Measurements from ENCODE around the gene RHAG.
A peak's percentile ranks its signal among the peaks of the same experiment; 100 is the strongest.

The RHAG gene

DNA sequence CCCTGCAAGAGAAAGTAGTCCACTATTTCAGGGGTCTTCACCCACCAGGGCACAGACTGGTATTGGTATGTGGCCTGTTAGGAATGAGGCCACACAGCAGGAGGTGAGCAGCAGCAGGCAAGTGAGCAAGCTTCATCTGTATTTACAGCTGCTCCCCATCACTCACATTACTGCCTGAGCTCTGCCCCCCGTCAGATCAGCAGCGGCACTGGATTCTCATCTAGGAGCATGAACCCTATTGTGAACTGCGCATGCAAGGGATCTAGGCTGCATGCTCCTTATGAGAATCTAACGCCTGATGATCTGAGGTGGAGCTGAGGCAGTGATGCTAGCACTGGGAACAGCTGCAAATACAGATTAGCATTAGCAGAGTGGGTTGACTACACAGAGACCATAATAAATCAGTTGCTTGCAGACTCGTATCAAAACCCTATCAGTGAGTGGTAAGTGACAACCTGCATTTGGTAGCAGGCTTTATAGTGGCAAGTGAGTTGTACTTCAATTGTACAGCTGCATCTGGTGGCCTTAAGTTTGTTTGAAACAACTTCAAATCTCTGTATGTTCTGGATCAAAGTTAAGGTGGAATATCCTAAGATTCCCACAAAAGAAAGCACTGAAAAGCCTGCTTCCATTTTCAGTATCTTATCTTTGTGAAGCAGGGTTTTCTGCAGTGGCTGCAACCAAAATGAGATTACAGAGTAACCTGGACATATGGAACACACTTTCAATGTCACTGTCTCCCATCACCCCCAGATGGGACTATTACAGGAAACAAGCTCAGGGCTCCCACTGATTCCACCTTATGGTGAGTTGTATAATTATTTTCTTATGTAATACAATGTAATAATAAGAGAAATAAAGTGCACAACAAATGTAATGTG lies 73.4 kb downstream of the RHAG start:
- DNase-seq, result no peak

DNA sequence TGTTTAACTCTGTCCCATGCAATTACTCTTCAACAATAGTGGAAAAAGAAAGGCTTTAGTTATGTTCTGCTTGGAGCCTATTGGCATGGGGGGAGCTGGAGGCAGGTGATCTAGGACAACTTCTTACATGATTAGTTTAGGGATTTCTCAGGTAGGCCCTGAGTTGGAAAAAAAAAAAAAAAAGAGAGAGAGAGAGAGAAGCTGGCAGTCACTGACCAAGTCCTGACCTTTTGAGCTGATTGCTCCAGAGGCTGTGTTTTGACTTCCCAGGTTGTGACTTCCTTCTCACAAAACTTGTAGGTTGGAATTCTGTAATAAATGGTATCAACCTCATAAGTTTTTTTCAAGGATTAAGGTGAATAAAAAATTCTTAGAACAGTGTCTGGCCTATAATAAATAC lies 78.4 kb downstream of the RHAG start:
- DNase-seq, result no peak

DNA sequence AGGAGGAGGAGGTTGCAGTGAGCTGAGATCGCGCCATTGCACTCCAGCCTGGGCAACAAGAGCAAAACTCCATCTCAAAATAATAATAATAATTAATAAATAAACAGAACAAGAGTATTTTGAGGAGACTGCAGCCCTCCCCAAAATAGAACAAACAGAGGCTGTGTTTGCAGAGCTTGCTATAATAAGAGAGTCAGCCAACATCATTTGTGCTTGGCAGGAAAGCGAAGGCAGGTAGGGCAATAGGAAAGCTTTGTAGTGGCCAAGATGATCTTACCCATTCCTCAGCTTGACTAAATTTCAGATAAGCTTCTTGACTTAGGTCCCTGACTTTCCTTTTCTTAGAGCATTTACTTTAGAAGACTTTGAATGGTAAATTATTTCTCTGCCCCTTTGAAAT lies 79.5 kb downstream of the RHAG start:
- DNase-seq, result no peak

DNA sequence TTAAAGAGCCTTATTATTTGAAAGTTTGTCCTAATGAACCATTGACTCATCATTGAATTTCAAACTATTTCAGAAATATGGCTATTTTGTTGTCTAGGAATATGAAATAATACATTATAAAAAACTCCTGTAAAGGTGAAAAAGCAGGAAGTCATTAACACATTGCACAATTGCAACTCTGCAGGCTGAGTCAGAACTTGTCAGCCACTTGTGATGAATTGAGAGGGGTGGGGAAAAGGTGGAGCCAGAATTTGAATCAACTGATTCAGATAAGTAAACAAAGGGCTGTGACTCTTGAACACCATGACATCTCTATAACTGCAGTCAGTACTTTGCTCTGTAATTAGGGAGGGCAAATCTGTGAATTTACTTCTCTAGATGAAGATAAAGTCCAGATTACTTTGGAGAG lies 80.2 kb downstream of the RHAG start:
- DNase-seq, result peak in 1 of 2 donors; percentile 44

DNA sequence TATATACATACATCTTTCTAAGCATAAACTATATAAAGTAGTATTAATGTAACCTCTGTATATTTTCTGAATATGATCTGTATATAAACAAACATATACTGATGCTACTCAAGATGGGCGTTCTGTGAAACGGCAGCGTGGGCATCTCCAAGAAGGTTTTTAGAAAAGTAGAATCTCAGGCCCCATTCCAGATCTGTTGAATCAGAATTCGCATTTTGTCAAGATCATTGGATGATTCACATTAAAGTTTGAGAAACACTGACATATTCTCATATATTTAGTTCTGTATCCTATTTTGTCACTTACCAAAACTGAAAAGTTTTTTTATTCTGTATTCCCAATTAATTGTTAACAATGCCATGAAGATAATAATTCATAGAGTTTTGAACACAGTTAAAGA lies 80.7 kb downstream of the RHAG start:
- DNase-seq, result no peak
